Osteoblast (primary cell): ENCODE results near the gene DRD1. TPM values are rescaled to one million over a fixed set of nuclear protein-coding genes. Genes with fewer than 3 reads are reported as not detected.

Experiments
- DNase-seq: peaks from one replicate; pipeline ENCODE4 v3.0.0; 2011; ENCODE audit warnings: low spot score, mixed read lengths; ENCODE audit not compliant: insufficient read length; ENCODE audit errors: missing footprints
- H2AFZ ChIP-seq: 2 replicates; pipeline ENCODE4 v1.6.0; 2011; ENCODE audit warnings: mild to moderate bottlenecking, low read length
- H3K27ac ChIP-seq: 2 replicates; pipeline ENCODE4 v1.5.1; 2011; ENCODE audit warnings: mild to moderate bottlenecking, low read depth, low read length, moderate library complexity
- H3K27me3 ChIP-seq: 2 replicates; pipeline ENCODE4 v1.6.0; 2012; ENCODE audit warnings: mild to moderate bottlenecking, control low read depth, inconsistent platforms, low read length, moderate library complexity; ENCODE audit not compliant: insufficient read depth
- H3K36me3 ChIP-seq: 2 replicates; pipeline ENCODE4 v1.5.1; 2011; ENCODE audit warnings: mild to moderate bottlenecking, low read length, control low read depth, moderate library complexity; ENCODE audit not compliant: insufficient read depth
- H3K4me1 ChIP-seq: 2 replicates; pipeline ENCODE4 v1.5.1; 2011; ENCODE audit warnings: mild to moderate bottlenecking, low read length, control low read depth, moderate library complexity; ENCODE audit not compliant: insufficient read depth
- H3K4me2 ChIP-seq: 2 replicates; pipeline ENCODE4 v1.6.0; 2011; ENCODE audit warnings: mild to moderate bottlenecking, low read length; ENCODE audit not compliant: insufficient read depth
- H3K4me3 ChIP-seq: fragments of 200-600 bp; sonication (generic); 3 replicates; pipeline ENCODE4 v1.5.1; 2012; ENCODE audit warnings: mild to moderate bottlenecking, low read length, inconsistent platforms; ENCODE audit not compliant: insufficient read depth
- H3K79me2 ChIP-seq: 2 replicates; pipeline ENCODE4 v1.6.0; 2012; ENCODE audit warnings: mild to moderate bottlenecking, low read length, control low read depth, inconsistent platforms; ENCODE audit not compliant: insufficient read depth
- H3K9me3 ChIP-seq: 2 replicates; pipeline ENCODE4 v1.5.1; 2011; ENCODE audit warnings: low read depth, low read length, control low read depth
- H4K20me1 ChIP-seq: 2 replicates; pipeline ENCODE4 v1.6.0; 2012; ENCODE audit warnings: mild to moderate bottlenecking, low read length, control low read depth; ENCODE audit not compliant: insufficient read depth
- CTCF ChIP-seq: IDR thresholded peaks from 2 replicates; pipeline ENCODE4 v1.5.1; 2011; ENCODE audit warnings: mild to moderate bottlenecking, low read depth, low read length, moderate library complexity; ENCODE audit errors: extremely low read depth
- total RNA-seq: library from RNA; depleted of rRNA; stranded (reverse); fragments of >200 nt; gene quantifications from 2 replicates; pipeline ENCODE4 v1.2.3, GENCODE V29; 2012

Gene DRD1
- total RNA-seq, 1 donor, result under 0.01 TPM

DNA sequence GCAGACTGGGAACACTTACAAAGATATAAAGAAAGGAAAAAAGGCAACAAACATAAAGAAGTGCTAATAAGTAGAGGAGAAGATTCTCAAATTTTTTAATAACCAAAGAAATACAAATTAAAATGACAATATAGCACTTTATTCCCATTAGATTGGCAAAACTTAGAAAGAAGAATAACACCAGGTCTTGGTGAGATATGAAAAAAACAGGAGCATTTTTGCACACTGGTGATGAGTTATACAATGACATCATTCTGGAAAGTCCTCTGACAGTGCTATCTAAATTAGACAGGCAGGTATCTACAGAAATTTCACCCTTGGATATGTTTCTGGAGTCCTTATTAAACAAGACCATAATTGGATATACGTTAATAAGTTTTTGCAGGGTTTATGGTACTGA is 24.9 kb upstream of the DRD1 start:
- Histone ChIP-seq H3K4me1 (no peaks in the 10 kb centered on the region), H3K27me3 (peaks cover 6% of the 10 kb centered on the region), H3K4me3 (no peak overlapping the region), H3K27ac (no peak overlapping the region), H3K79me2 (no peaks in the 10 kb centered on the region), H3K4me2 (no peak overlapping the region), H4K20me1 (no peaks in the 10 kb centered on the region), H3K9me3 (no peaks in the 10 kb centered on the region), H3K36me3 (no peaks in the 10 kb centered on the region), H2AFZ (no peak overlapping the region)
- DNase-seq, result no peak
- TF ChIP-seq CTCF, result no peak

GRCh38 chr5:175467983-175468690 is 24.2 kb upstream of the DRD1 start:
- no peak for TF ChIP-seq CTCF
- Histone ChIP-seq H3K9me3 (no peaks in the 10 kb centered on the region), H3K27ac (no peak overlapping the region), H2AFZ (no peak overlapping the region), H3K36me3 (no peaks in the 10 kb centered on the region), H3K27me3 (peaks cover 5% of the 10 kb centered on the region), H4K20me1 (no peaks in the 10 kb centered on the region), H3K4me2 (no peak overlapping the region), H3K79me2 (no peaks in the 10 kb centered on the region), H3K4me3 (no peak overlapping the region), H3K4me1 (no peaks in the 10 kb centered on the region)
- no peak for DNase-seq

DNA sequence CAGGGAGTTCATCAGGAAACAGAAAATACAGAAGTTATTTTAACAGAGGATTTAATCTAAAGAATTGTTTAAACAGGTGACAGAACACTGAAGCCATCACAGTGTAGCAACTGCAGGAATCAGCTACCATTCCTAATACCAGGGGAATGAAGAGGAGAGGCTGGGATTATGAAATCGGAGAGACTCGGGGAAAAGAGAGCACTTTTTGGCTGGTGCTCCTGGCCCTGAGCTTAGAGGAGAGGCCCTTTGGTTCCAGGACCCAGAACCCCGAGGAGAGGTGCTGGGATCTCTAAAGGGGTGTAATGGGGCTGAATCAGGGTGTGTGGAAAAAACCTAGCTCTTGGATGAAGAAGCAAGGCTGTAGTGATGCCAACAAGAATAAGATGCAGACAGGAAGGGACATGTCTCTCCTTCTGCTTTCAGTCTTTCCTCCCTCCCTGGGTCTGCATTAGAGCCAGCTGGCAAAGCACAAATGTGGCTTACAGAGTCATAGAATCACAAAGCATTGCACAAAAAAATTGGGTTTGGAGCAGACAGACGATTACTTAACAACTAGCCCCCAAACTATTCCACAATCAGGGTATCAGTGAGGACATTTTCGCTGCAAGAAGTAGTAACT is 22.8 kb upstream of the DRD1 start:
- Histone ChIP-seq H3K4me2 (no peak overlapping the region), H3K4me3 (no peak overlapping the region), H3K79me2 (no peaks in the 10 kb centered on the region), H3K4me1 (no peaks in the 10 kb centered on the region), H3K9me3 (no peaks in the 10 kb centered on the region), H2AFZ (no peak overlapping the region), H3K27me3 (peaks cover 5% of the 10 kb centered on the region), H4K20me1 (no peaks in the 10 kb centered on the region), H3K27ac (no peak overlapping the region), H3K36me3 (no peaks in the 10 kb centered on the region)
- no peak for TF ChIP-seq CTCF
- DNase-seq, result peak; percentile 44

GRCh38 chr5:175465282-175465681 is 21.3 kb upstream of the DRD1 start:
- Histone ChIP-seq H3K36me3 (no peaks in the 10 kb centered on the region), H3K27me3 (peaks cover 5% of the 10 kb centered on the region), H3K27ac (no peak overlapping the region), H3K4me2 (no peak overlapping the region), H4K20me1 (no peaks in the 10 kb centered on the region), H3K79me2 (no peaks in the 10 kb centered on the region), H3K4me1 (no peaks in the 10 kb centered on the region), H3K4me3 (no peak overlapping the region), H2AFZ (no peak overlapping the region), H3K9me3 (no peaks in the 10 kb centered on the region)
- no peak for TF ChIP-seq CTCF
- no peak for DNase-seq
